Uterus (tissue), 4 donors: ENCODE measurements around the gene NOC4L. TPM values are rescaled to one million over a fixed set of nuclear protein-coding genes. Genes with fewer than 3 reads are reported as not detected.

Source experiments
- DNase-seq, 2 donors: peaks; one replicate each; pipeline ENCODE4 v3.0.0-alpha.2; 2019 to 2020
- H3K27ac ChIP-seq, 2 donors: fragments of 200-600 bp; sonication (generic); 1 replicate in 1 of 2; 2 replicates in 1 of 2; pipeline ENCODE4 v1.5.1; 2016 to 2018
- H3K27me3 ChIP-seq, 2 donors: fragments of 200-600 bp; sonication (generic); one replicate each; pipeline ENCODE4 v1.5.1; 2018 to 2019; ENCODE audit warnings: control low read depth in 1 of 2
- H3K36me3 ChIP-seq, 2 donors: fragments of 200-600 bp; sonication (generic); one replicate each; pipeline ENCODE4 v1.5.1; 2019; ENCODE audit warnings: control low read depth in 1 of 2
- H3K4me1 ChIP-seq, 2 donors: fragments of 200-600 bp; sonication (generic); one replicate each; pipeline ENCODE4 v1.5.1; 2018 to 2019; ENCODE audit warnings: control low read depth in 1 of 2
- H3K4me3 ChIP-seq, 2 donors: fragments of 200-600 bp; sonication (generic); 1 replicate in 1 of 2; 2 replicates in 1 of 2; pipeline ENCODE4 v1.5.1; 2018 to 2019; ENCODE audit warnings: mild to moderate bottlenecking in 1 of 2
- H3K9me3 ChIP-seq, 2 donors: fragments of 200-600 bp; sonication (generic); one replicate each; pipeline ENCODE4 v1.5.1; 2019; ENCODE audit warnings: control low read depth in 1 of 2
- CTCF ChIP-seq, 4 experiments: fragments of 200-600 bp in 2 of 4; fragments of 450-650 bp in 2 of 4; sonication (generic) in 2 of 4; IDR thresholded peaks; one replicate each; pipeline ENCODE4 v1.5.1; 2016 to 2019; ENCODE audit warnings: antibody characterized with exemption in 4 of 4, mild to moderate bottlenecking in 2 of 4, moderate library complexity in 1 of 4
- POLR2A ChIP-seq, 2 donors: fragments of 450-650 bp; IDR thresholded peaks; one replicate each; pipeline ENCODE4 v1.6.1; 2016; ENCODE audit warnings: antibody characterized with exemption in 2 of 2, mild to moderate bottlenecking in 1 of 2, moderate library complexity in 1 of 2
- intact Hi-C: fragments of 100-400 bp; cut with DNase I; formaldehyde crosslinking; loops from one replicate; pipeline ENCODE4 v1.15.1; 2023; ENCODE audit warnings: low total_unique reads
- total RNA-seq, 4 donors: library from RNA; depleted of rRNA in 3 of 4; stranded (reverse); fragments of >200 nt in 3 of 4; gene quantifications; one replicate each; pipeline versions ENCODE4 v1.1.0 to v1.2.4, GENCODE V29; 2014 to 2023
- donor health status: DM: yes; HTN: yes; CAD: no.

NOC4L gene
- total RNA-seq, 4 donors from 2014 or later = 9.4 to 15.4 TPM; not detected in 2

DNA sequence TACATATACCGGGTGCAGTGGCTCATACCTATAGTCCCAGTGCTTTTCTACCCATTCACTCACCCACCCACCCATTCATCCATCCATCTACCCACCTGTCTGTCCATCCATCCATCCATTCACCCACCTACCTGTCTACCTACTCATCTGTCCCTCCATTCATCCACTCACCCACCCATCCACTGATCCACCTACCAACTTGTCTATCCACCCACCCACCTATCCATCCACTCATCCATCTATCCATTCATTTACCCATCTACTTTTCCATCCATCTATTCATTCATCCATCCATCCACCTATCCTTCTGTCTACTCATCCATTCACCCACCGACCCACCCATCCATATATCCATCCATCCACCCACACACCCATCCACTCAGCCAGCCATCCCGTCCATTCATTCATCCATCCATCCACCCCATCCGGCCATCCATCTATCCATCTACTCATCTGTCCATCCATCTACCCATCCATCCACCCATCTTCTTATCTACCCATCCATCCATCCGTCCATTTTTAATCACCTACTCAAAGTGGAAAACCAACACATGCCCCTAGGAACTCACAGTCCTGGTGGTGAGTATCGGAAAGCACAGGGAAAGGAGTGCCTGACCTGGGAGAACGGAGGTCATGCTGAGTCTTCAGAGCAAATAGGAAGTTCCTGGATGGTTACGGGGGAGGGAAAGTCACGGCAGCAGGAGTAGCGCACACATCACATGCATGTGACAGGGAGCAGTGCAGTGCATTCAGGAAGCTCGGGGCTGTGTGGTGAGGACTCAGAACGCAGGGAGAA lies 20.1 kb upstream of the NOC4L start:
- no peak for TF ChIP-seq POLR2A (IDR thresholded peaks at IDR 0.05)
- no peak for DNase-seq
- Histone ChIP-seq H3K9me3 (no peaks in the 10 kb centered on the region), H3K4me3 (no peak overlapping the region), H3K27ac (no peak overlapping the region), H3K4me1 (no peaks in the 10 kb centered on the region), H3K36me3 (no peaks in the 10 kb centered on the region), H3K27me3 (no peaks in the 10 kb centered on the region)
- intact Hi-C loops = no loop called here

- Histone ChIP-seq H3K27ac (no peak overlapping the region), H3K27me3 (no peaks in the 10 kb centered on the region), H3K4me3 (no peak overlapping the region), H3K36me3 (no peaks in the 10 kb centered on the region), H3K4me1 (no peaks in the 10 kb centered on the region), H3K9me3 (no peaks in the 10 kb centered on the region)
- intact Hi-C loops = no loop called here
- DNase-seq = no peak
- TF ChIP-seq CTCF (IDR thresholded peaks at IDR 0.05) = no peak
- no peak for TF ChIP-seq POLR2A (IDR thresholded peaks at IDR 0.05)
Observed at GRCh38 chr12:132124766-132125425, 19.4 kb upstream of the NOC4L start.

DNA sequence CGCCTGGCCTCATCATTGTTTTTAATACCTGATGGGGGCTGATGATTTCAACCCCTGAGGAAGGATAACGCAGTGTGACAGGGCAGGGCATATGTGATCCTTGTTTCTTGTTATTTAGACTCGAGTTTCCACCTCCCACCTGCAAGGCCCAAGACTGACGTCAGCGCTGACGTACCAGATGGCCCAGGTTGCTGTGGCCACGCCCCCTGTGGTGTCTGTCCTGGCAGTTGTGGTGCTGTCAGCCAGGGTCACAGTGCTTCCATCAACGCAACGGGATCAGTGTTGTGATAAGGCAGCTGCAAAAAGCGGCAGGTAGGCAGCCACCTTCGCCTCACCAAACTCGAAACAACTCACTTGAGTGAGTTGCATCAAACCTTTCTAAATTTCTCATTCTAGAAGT lies 18.5 kb upstream of the NOC4L start:
- H3K9me3 ChIP-seq = no peaks in the 10 kb centered on the region
- intact Hi-C loops = no loop called here
- no peaks in the 10 kb centered on the region for H3K4me1 ChIP-seq
- DNase-seq = no peak
- H3K27me3 ChIP-seq = no peaks in the 10 kb centered on the region
- no peaks in the 10 kb centered on the region for H3K36me3 ChIP-seq
- no peak for TF ChIP-seq CTCF (IDR thresholded peaks at IDR 0.05)
- TF ChIP-seq POLR2A (IDR thresholded peaks at IDR 0.05) = no peak
- no peak overlapping the region for H3K27ac ChIP-seq
- no peak overlapping the region for H3K4me3 ChIP-seq

GRCh38 chr12:132127041-132127440 lies 17.2 kb upstream of the NOC4L start:
- TF ChIP-seq CTCF (IDR thresholded peaks at IDR 0.05) (no peak), POLR2A (IDR thresholded peaks at IDR 0.05) (no peak)
- H3K27ac ChIP-seq = no peak overlapping the region
- intact Hi-C loops = no loop called here
- no peaks in the 10 kb centered on the region for H3K27me3 ChIP-seq
- DNase-seq = no peak
- H3K4me3 ChIP-seq = no peak overlapping the region
- H3K9me3 ChIP-seq = no peaks in the 10 kb centered on the region
- H3K4me1 ChIP-seq = no peaks in the 10 kb centered on the region
- no peaks in the 10 kb centered on the region for H3K36me3 ChIP-seq

DNA sequence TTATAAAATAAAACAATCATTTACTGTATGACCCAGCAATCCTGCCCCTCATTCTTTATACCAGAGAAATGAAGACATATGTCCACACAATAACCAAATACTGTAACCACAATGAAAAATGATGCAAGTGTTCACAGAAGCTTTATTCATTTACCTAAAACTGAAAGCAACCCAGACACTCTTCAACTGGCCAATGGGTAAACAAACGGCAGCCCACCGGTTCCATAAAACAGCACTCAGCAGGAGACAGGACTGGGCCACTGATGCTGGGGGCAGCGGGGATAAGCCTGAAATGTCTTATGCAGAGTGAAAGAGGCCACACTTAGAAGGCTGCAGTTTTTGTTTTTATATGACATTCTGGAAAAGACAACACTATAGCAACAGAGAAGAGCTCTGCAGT lies 15.2 kb upstream of the NOC4L start:
- H3K4me3 ChIP-seq = no peak overlapping the region
- no peaks in the 10 kb centered on the region for H3K4me1 ChIP-seq
- intact Hi-C loops = no loop called here
- TF ChIP-seq CTCF (IDR thresholded peaks at IDR 0.05) = no peak
- TF ChIP-seq POLR2A (IDR thresholded peaks at IDR 0.05) = no peak
- no peaks in the 10 kb centered on the region for H3K36me3 ChIP-seq
- no peaks in the 10 kb centered on the region for H3K9me3 ChIP-seq
- no peaks in the 10 kb centered on the region for H3K27me3 ChIP-seq
- DNase-seq = no peak
- no peak overlapping the region for H3K27ac ChIP-seq
